ENCODE measurements around the gene GALNS. TPM values are rescaled to one million over a fixed set of nuclear protein-coding genes. Genes with fewer than 3 reads are reported as not detected.
A peak's percentile ranks its signal among the peaks of the same experiment; 100 is the strongest.

Gene GALNS
- total and polyA plus RNA-seq, 2 of the 8 experiments (the other 6 are each of a cell fraction or from before 2014, with no cell fraction given) = 8.9 to 17.8 TPM

GRCh38 chr16:88879788-88880055, 23.0 kb upstream of the GALNS start:
- Histone ChIP-seq H3K9ac (replicated peaks in 1 of 4; ENCODE audit: extremely low read depth in 1 of 4, low read depth in 3 of 4, low read length in 3 of 4) (no peak overlapping the region), H3K9me3 (ENCODE audit: insufficient read depth in 2 of 2, low read depth in 1 of 2, low read length in 1 of 2) (no peaks in the 10 kb centered on the region; a peak in 1 of 4 replicates), H3K14ac (ENCODE audit: insufficient read length) (no peak overlapping the region), H3K79me1 (ENCODE audit: low read depth, low read length) (no peaks in the 10 kb centered on the region; the same call in 1 of the 2 replicates), H3K23me2 (ENCODE audit: low read depth, low read length) (no peaks in the 10 kb centered on the region; the same call in 1 of the 2 replicates), H4K5ac (ENCODE audit: insufficient read length, low read depth, low read length) (no peak overlapping the region), H3K4ac (replicated peaks; ENCODE audit: insufficient read length, low read depth, low read length) (no peak overlapping the region), H3K4me2 (ENCODE audit: insufficient read depth in 1 of 2, low read depth in 2 of 2, low read length in 2 of 2) (no peak overlapping the region), H3K23ac (ENCODE audit: insufficient read length) (no peak overlapping the region), H2AK5ac (ENCODE audit: low read depth, low read length) (no peak overlapping the region), H3K79me2 (ENCODE audit: control insufficient read depth in 1 of 2, insufficient read depth in 2 of 2, low read length in 2 of 2) (no peaks in the 10 kb centered on the region), H3K4me1 (replicated peaks in 1 of 4; ENCODE audit: control insufficient read depth in 3 of 4, insufficient read depth in 4 of 4, low read length in 3 of 4) (peaks cover 0 to 9% (median 4%) of the 10 kb centered on the region in 4 experiments; a peak in 4 of 7 replicates), H2BK120ac (replicated peaks; ENCODE audit: low read depth, low read length) (no peak overlapping the region), H2BK20ac (ENCODE audit: low read length) (no peak overlapping the region), H4K91ac (replicated peaks; ENCODE audit: insufficient read length, low read length) (no peak overlapping the region), H2BK12ac (ENCODE audit: low read depth, low read length) (no peak overlapping the region), H2BK5ac (ENCODE audit: low read depth, low read length) (no peak overlapping the region), H4K20me1 (replicated peaks in 1 of 2; ENCODE audit: control insufficient read depth in 1 of 2, insufficient read depth in 2 of 2, low read length in 2 of 2) (peaks cover 0 to 4% of the 10 kb centered on the region in 2 experiments), H3K18ac (ENCODE audit: extremely low read depth, low read length) (no peak overlapping the region), H3K4me3 (ENCODE audit: extremely low read depth in 1 of 4, insufficient read depth in 2 of 4, low read depth in 3 of 4, low read length in 4 of 4) (no peak overlapping the region), H4K8ac (ENCODE audit: extremely low read depth, insufficient read depth, low read length) (0 out of 2 replicates have a peak overlapping the region, but pooled peaks have one; percentile 45), H3K36me3 (ENCODE audit: control insufficient read depth in 2 of 4, insufficient read depth in 4 of 4, low read length in 3 of 4) (no peaks in the 10 kb centered on the region), H3K27me3 (replicated peaks in 1 of 4; ENCODE audit: control insufficient read depth in 3 of 4, extremely low read depth in 1 of 4, insufficient read depth in 3 of 4, low read length in 3 of 4) (peaks cover 0 to 7% (median 1%) of the 10 kb centered on the region in 4 experiments; a peak in 2 of 7 replicates), H2BK15ac (ENCODE audit: low read length) (no peak overlapping the region), H3K27ac (ENCODE audit: low read depth, low read length) (no peak overlapping the region), H2AFZ (ENCODE audit: low read length) (no peak overlapping the region), H3K56ac (replicated peaks; ENCODE audit: insufficient read length, low read depth, low read length) (no peak overlapping the region)
- CTCF ChIA-PET (ENCODE audit: partially characterized antibody) = interaction anchor here (0.6 to 4.4 kb wide), 15 partner anchors 10 to 288 kb away, joined by 3 to 15 read pairs (median 3); no protein-coding TSS in a partner anchor
- WGBS, 2 experiments (ENCODE audit: extremely low coverage in 1 of 2, insufficient coverage in 1 of 2, insufficient read length in 1 of 2, insufficient replicate concordance in 2 of 2, low coverage in 1 of 2, low lambda C conversion rate in 2 of 2, missing lambda C conversion rate in 1 of 2) = 94% methylated on average over 11 of the region's 11 CpGs; no CpG with 5 or more reads in 1 of the 2 experiments
- POLR2A ChIA-PET (ENCODE audit: partially characterized antibody) = interaction anchor here (0.6 to 1.5 kb wide), 2 partner anchors 69 to 1439 kb away, joined by 3 to 5 read pairs; no protein-coding TSS in a partner anchor
- DNase-seq (ENCODE audit: low read depth in 1 of 2, low spot score in 2 of 2) (no peak), FAIRE-seq (no peak)
- TF ChIP-seq CHD2 (IDR thresholded peaks at IDR 0.05; ENCODE audit: low read length) = no peak
- TF ChIP-seq, protein P1, sequence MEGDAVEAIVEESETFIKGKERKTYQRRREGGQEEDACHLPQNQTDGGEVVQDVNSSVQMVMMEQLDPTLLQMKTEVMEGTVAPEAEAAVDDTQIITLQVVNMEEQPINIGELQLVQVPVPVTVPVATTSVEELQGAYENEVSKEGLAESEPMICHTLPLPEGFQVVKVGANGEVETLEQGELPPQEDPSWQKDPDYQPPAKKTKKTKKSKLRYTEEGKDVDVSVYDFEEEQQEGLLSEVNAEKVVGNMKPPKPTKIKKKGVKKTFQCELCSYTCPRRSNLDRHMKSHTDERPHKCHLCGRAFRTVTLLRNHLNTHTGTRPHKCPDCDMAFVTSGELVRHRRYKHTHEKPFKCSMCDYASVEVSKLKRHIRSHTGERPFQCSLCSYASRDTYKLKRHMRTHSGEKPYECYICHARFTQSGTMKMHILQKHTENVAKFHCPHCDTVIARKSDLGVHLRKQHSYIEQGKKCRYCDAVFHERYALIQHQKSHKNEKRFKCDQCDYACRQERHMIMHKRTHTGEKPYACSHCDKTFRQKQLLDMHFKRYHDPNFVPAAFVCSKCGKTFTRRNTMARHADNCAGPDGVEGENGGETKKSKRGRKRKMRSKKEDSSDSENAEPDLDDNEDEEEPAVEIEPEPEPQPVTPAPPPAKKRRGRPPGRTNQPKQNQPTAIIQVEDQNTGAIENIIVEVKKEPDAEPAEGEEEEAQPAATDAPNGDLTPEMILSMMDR (IDR thresholded peaks at IDR 0.05; ENCODE audit: control extremely low read depth in 1 of 3, insufficient read depth in 1 of 3, low read depth in 1 of 3, low read length in 3 of 3) = no peak
- no peak for TF ChIP-seq RXRA (IDR thresholded peaks at IDR 0.05; ENCODE audit: insufficient read depth, low read depth, low read length)
- TF ChIP-seq SIN3A (conservative IDR thresholded peaks at IDR 0.05 in 1 of 2, IDR thresholded peaks at IDR 0.05 in 1 of 2; ENCODE audit: low read depth in 1 of 2, low read length in 2 of 2) = no peak
- no peak for TF ChIP-seq BRCA1 (IDR thresholded peaks at IDR 0.05; ENCODE audit: low read depth, low read length)
- no peak for TF ChIP-seq TCF12 (IDR thresholded peaks at IDR 0.05; ENCODE audit: low read depth, low read length)
- no peak for TF ChIP-seq CHD1 (IDR thresholded peaks at IDR 0.05; ENCODE audit: low read depth, low read length)
- TF ChIP-seq SP4 (IDR thresholded peaks at IDR 0.05; ENCODE audit: low read length) = no peak
- TF ChIP-seq RFX5 (IDR thresholded peaks at IDR 0.05; ENCODE audit: borderline replicate concordance, low read depth, low read length) = no peak
- no peak for TF ChIP-seq TBP (IDR thresholded peaks at IDR 0.05; ENCODE audit: low read depth, low read length)
- TF ChIP-seq FOSL1 (IDR thresholded peaks at IDR 0.05; ENCODE audit: insufficient read depth, low read depth, low read length) = no peak
- no peak for TF ChIP-seq KDM5A (IDR thresholded peaks at IDR 0.05; ENCODE audit: low read length)
